Subcutaneous abdominal adipose tissue (tissue), 5 donors: ENCODE data around the gene SPINT2.

Experiments
- H3K27ac ChIP-seq: one replicate; pipeline ENCODE4 v1.7.0; 2013; ENCODE audit warnings: low read depth, mild to moderate bottlenecking, inconsistent platforms, low read length, moderate library complexity
- H3K27me3 ChIP-seq, 5 donors: one replicate each; pipeline ENCODE4 v1.7.0; 2013; ENCODE audit warnings: low read length in 5 of 5, inconsistent platforms in 1 of 5; ENCODE audit not compliant: control insufficient read depth in 5 of 5, insufficient read depth in 4 of 5
- H3K36me3 ChIP-seq, 5 donors: one replicate each; pipeline ENCODE4 v1.7.0; 2013; ENCODE audit warnings: low read length in 5 of 5; ENCODE audit not compliant: control insufficient read depth in 5 of 5, insufficient read depth in 5 of 5
- H3K4me1 ChIP-seq, 5 donors: one replicate each; pipeline ENCODE4 v1.7.0; 2013; ENCODE audit warnings: low read length in 5 of 5, mild to moderate bottlenecking in 3 of 5, moderate library complexity in 1 of 5; ENCODE audit not compliant: control insufficient read depth in 5 of 5, insufficient read depth in 5 of 5
- H3K4me3 ChIP-seq, 5 donors: one replicate each; pipeline ENCODE4 v1.7.0; 2013; ENCODE audit warnings: low read length in 5 of 5, low read depth in 1 of 5
- H3K9ac ChIP-seq, 5 donors: one replicate each; pipeline ENCODE4 v1.7.0; 2013; ENCODE audit warnings: low read length in 5 of 5, mild to moderate bottlenecking in 4 of 5, moderate library complexity in 3 of 5
- H3K9me3 ChIP-seq, 5 donors: one replicate each; pipeline ENCODE4 v1.7.0; 2013; ENCODE audit warnings: low read length in 5 of 5; ENCODE audit not compliant: control insufficient read depth in 5 of 5
- donor health status: healthy.
- donor health status: healthy.
- donor health status: healthy.
- donor health status: healthy.
- donor health status: healthy.

SPINT2 gene

GRCh38 chr19:38307076-38307475 is 42.7 kb downstream of the SPINT2 start:
- Histone ChIP-seq H3K4me1 (peaks cover 0 to 13% (median 0%) of the 10 kb centered on the region in 5 donors), H3K9ac (no peak overlapping the region), H3K4me3 (no peak overlapping the region), H3K36me3 (peaks cover 0 to 41% (median 31%) of the 10 kb centered on the region in 5 donors), H3K27ac (no peak overlapping the region), H3K9me3 (no peaks in the 10 kb centered on the region), H3K27me3 (no peaks in the 10 kb centered on the region)

DNA sequence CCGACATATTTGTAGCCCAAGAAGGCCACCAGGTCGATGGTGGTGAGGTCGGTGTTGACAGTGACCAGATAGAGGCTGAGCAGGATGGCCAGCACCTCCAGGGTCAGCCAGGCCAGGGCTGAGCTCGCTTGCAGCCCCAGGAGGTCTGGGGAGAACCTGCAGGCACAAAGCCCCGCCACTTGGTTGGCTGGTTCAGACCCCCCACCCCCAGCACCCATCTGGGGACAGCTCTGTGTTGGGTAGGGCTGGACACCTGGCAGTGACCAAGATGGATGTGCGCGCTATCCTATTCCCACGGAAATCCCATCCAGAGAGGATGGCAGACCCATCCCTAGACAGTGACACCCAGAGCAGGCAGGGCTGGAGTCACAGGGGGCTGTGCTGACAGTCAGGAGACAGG is 43.2 kb downstream of the SPINT2 start:
- no peak overlapping the region for H3K9ac ChIP-seq
- no peak overlapping the region for H3K4me3 ChIP-seq
- peaks cover 0 to 13% (median 0%) of the 10 kb centered on the region in 5 donors for H3K4me1 ChIP-seq
- H3K27ac ChIP-seq, result no peak overlapping the region
- H3K36me3 ChIP-seq, result peaks cover 0 to 41% (median 31%) of the 10 kb centered on the region in 5 donors
- no peaks in the 10 kb centered on the region for H3K27me3 ChIP-seq
- H3K9me3 ChIP-seq, result no peaks in the 10 kb centered on the region

DNA sequence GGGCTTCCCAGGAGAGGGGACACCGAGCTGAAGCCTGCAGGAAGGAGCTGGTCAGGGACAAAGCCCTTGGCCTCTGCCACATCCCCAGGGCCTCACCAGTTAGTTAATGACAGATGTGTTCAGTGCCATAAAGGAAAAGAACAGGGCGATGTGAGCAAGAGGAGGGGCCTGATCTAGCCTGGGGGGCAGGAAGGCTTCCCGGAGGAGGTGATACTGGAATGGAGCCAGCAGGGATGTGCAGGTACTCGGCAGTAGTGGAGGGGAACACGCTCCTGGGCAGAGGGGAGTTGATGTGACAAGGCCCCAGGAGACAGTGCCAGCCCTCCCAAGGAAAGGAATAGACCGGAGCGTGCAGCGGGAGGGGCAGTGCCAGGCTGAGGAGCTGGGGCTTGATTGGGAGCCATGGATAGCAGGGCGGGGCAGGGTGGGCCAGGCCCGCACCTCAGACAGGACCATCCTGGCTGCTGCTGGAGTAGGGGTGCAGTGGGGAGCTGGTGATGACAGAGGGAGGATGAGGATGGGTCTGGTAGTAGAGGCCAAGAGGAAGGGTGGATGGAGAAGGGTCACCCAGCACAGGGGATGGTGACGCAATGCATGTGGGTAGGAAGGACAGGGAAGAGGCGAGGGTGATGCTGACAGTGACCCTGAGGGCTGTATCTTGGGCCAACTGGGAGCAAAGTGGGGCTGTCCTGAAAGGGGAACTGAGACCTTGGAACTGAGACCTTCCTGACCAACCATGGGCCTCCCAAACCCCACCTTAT is 43.8 kb downstream of the SPINT2 start:
- H3K4me3 ChIP-seq, result no peak overlapping the region
- H3K4me1 ChIP-seq, result peaks cover 0 to 13% (median 0%) of the 10 kb centered on the region in 5 donors
- H3K9ac ChIP-seq, result no peak overlapping the region
- H3K36me3 ChIP-seq, result peaks cover 0 to 41% (median 31%) of the 10 kb centered on the region in 5 donors
- no peaks in the 10 kb centered on the region for H3K27me3 ChIP-seq
- H3K27ac ChIP-seq, result no peak overlapping the region
- no peaks in the 10 kb centered on the region for H3K9me3 ChIP-seq

- Histone ChIP-seq H3K27ac (no peak overlapping the region), H3K36me3 (peaks cover 0 to 41% (median 31%) of the 10 kb centered on the region in 5 donors), H3K4me1 (peaks cover 0 to 11% (median 5%) of the 10 kb centered on the region in 5 donors), H3K9me3 (no peaks in the 10 kb centered on the region), H3K4me3 (no peak overlapping the region), H3K27me3 (no peaks in the 10 kb centered on the region), H3K9ac (no peak overlapping the region)
These were observed 44.7 kb downstream of the SPINT2 start for GRCh38 chr19:38308926-38309614.

DNA sequence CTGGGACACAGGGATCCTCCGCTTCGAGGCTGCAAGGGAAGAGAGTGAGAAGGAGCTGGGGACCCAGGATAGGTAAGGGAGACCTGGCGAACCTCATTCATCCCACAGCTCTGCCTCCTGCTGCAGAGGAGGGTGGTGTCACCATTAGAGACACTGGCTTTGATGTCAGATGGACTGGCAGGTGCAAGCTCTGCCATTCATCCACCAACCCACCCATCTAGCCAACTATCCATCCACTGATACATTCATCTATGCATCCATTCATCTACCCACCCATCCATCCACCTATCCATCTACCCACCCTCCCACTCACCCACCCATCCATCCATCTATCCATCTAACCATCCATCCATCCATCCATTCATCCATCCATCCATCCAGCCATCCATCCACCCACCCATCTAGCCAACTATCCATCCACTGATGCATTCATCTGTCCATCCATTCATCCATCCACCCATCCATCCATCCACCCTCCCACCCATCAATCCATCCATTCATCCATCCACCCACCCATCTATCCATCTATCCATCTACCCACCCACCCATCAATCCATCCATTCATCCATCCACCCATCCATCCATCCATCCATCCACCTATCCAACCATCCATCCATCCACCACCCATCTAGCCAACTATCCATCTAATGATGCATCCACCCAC is 45.4 kb downstream of the SPINT2 start:
- peaks cover 0 to 7% (median 6%) of the 10 kb centered on the region in 5 donors for H3K4me1 ChIP-seq
- no peaks in the 10 kb centered on the region for H3K27me3 ChIP-seq
- peaks cover 0 to 39% (median 29%) of the 10 kb centered on the region in 5 donors for H3K36me3 ChIP-seq
- H3K27ac ChIP-seq, result no peak overlapping the region
- H3K4me3 ChIP-seq, result no peak overlapping the region
- no peaks in the 10 kb centered on the region for H3K9me3 ChIP-seq
- no peak overlapping the region for H3K9ac ChIP-seq

GRCh38 chr19:38310279-38310670 is 45.9 kb downstream of the SPINT2 start:
- H3K4me3 ChIP-seq, result no peak overlapping the region
- H3K36me3 ChIP-seq, result peaks cover 0 to 35% (median 28%) of the 10 kb centered on the region in 5 donors
- H3K27me3 ChIP-seq, result no peaks in the 10 kb centered on the region
- no peak overlapping the region for H3K9ac ChIP-seq
- no peaks in the 10 kb centered on the region for H3K9me3 ChIP-seq
- H3K4me1 ChIP-seq, result peaks cover 0 to 12% (median 8%) of the 10 kb centered on the region in 5 donors
- no peak overlapping the region for H3K27ac ChIP-seq

- no peak overlapping the region for H3K9ac ChIP-seq
- H3K9me3 ChIP-seq, result no peaks in the 10 kb centered on the region
- peaks cover 0 to 15% (median 11%) of the 10 kb centered on the region in 5 donors for H3K4me1 ChIP-seq
- no peak overlapping the region for H3K27ac ChIP-seq
- no peaks in the 10 kb centered on the region for H3K27me3 ChIP-seq
- H3K4me3 ChIP-seq, result no peak overlapping the region
- peaks cover 0 to 33% (median 27%) of the 10 kb centered on the region in 5 donors for H3K36me3 ChIP-seq
These were observed 46.6 kb downstream of the SPINT2 start for GRCh38 chr19:38310986-38311385.

GRCh38 chr19:38315657-38316476 is 51.5 kb downstream of the SPINT2 start, which contains the start of gene YIF1B:
TSS of gene YIF1B (minus strand) at chr19:38315947. CDS start at chr19:38315917, 30 bp downstream.
- no peaks in the 10 kb centered on the region for H3K9me3 ChIP-seq
- H3K9ac ChIP-seq, result peak within 1 kb of the TSS in 4 of 5 donors; percentile 60 to 80 (median 69)
- H3K4me1 ChIP-seq, result peaks cover 2 to 54% (median 45%) of the 10 kb centered on the region in 5 donors
- no peaks in the 10 kb centered on the region for H3K36me3 ChIP-seq
- peak within 1 kb of the TSS; percentile 94 for H3K27ac ChIP-seq
- H3K27me3 ChIP-seq, result peaks cover 0 to 4% (median 0%) of the 10 kb centered on the region in 5 donors
- peak within 1 kb of the TSS; percentile 61 to 84 (median 74) for H3K4me3 ChIP-seq

GRCh38 chr19:38316477-38317067 is 52.2 kb downstream of the SPINT2 start:
- Histone ChIP-seq H3K9ac (peak overlapping the region in 4 of 5 donors; percentile 51 to 70 (median 60)), H3K4me1 (peaks cover 2 to 62% (median 52%) of the 10 kb centered on the region in 5 donors), H3K27ac (peak overlapping the region; percentile 60), H3K36me3 (no peaks in the 10 kb centered on the region), H3K4me3 (peak overlapping the region in 4 of 5 donors; percentile 52 to 65 (median 60)), H3K27me3 (peaks cover 0 to 4% (median 0%) of the 10 kb centered on the region in 5 donors), H3K9me3 (no peaks in the 10 kb centered on the region)
